HG02588 (cell line): Measurements from ENCODE around the gene MMP27.
"Not testable (repeated sequence)": the region's sequence is repeated elsewhere in the genome, so short reads cannot be mapped to it uniquely, and the experiment has no call there.

Experiments used
- ATAC-seq: cut with Tn5 transposase; IDR thresholded peaks from one replicate; pipeline ENCODE4 v1.9.1; 2021; ENCODE audit warnings: mild to moderate bottlenecking, moderate library complexity; ENCODE audit not compliant: unreplicated experiment

The MMP27 gene

GRCh38 chr11:102705626-102706025 lies at the start of gene MMP27:
Gene MMP27, minus strand, starts transcription at chr11:102705769. Its CDS starts 55 bp downstream, at chr11:102705714.
- no peak for ATAC-seq

GRCh38 chr11:102753267-102753666 lies 47.7 kb upstream of the MMP27 start:
- ATAC-seq: no peak

- ATAC-seq: no peak
These were observed 46.1 kb upstream of the MMP27 start for GRCh38 chr11:102751673-102752072.

GRCh38 chr11:102749101-102749722 lies 43.6 kb upstream of the MMP27 start:
- ATAC-seq: no peak

GRCh38 chr11:102746746-102747578 lies 41.4 kb upstream of the MMP27 start:
- not testable (repeated sequence) for ATAC-seq

- no peak for ATAC-seq
These were observed 29.1 kb upstream of the MMP27 start for GRCh38 chr11:102734650-102735049.

- ATAC-seq: peak; percentile 70
These were observed 27.8 kb upstream of the MMP27 start for GRCh38 chr11:102733232-102733875.

GRCh38 chr11:102730944-102731343 lies 25.4 kb upstream of the MMP27 start:
- not testable (repeated sequence) for ATAC-seq

GRCh38 chr11:102729849-102730815 lies 24.6 kb upstream of the MMP27 start:
- no peak for ATAC-seq

- no peak for ATAC-seq
These were observed 22.3 kb upstream of the MMP27 start for GRCh38 chr11:102727890-102728289.

GRCh38 chr11:102724904-102725500 lies 19.4 kb upstream of the MMP27 start, which contains the start of gene MMP8:
Gene MMP8, minus strand, starts transcription at chr11:102724954. Its CDS starts 99 bp downstream, at chr11:102724855.
- no peak for ATAC-seq

GRCh38 chr11:102722821-102723220 lies 17.3 kb upstream of the MMP27 start:
- no peak for ATAC-seq

- no peak for ATAC-seq
These were observed 14.2 kb upstream of the MMP27 start for GRCh38 chr11:102719620-102720277.

GRCh38 chr11:102717280-102717679 lies 11.7 kb upstream of the MMP27 start:
- ATAC-seq: no peak

- no peak for ATAC-seq
These were observed 11.0 kb upstream of the MMP27 start for GRCh38 chr11:102716527-102716926.

GRCh38 chr11:102712137-102712536 lies 6.6 kb upstream of the MMP27 start:
- ATAC-seq: no peak

GRCh38 chr11:102709201-102709945 lies 3.8 kb upstream of the MMP27 start:
- no peak for ATAC-seq

- ATAC-seq: no peak
These were observed 3.1 kb upstream of the MMP27 start for GRCh38 chr11:102708654-102709053.

GRCh38 chr11:102704841-102705240 lies 728 bp downstream of the MMP27 start:
- no peak for ATAC-seq
